Measurements from ENCODE around the gene ZGRF1.

ZGRF1 gene

GRCh38 chr4:112652216-112652615 is 15.5 kb upstream of the ZGRF1 start:
- no peak for TF ChIP-seq CTCF (IDR thresholded peaks at IDR 0.05; ENCODE audit: low read depth, low read length)
- H3K36me3 ChIP-seq, result peaks cover 69% of the 10 kb centered on the region
- H3K9me3 ChIP-seq (ENCODE audit: severe bottlenecking), result no peaks in the 10 kb centered on the region
- no peak for DNase-seq
- H3K27ac ChIP-seq, result no peak overlapping the region
- no peak overlapping the region for H3K4me3 ChIP-seq (ENCODE audit: low read depth, low read length)
- no peaks in the 10 kb centered on the region for H3K27me3 ChIP-seq (ENCODE audit: insufficient read depth, low read depth, severe bottlenecking)

GRCh38 chr4:112651641-112652040 is 14.9 kb upstream of the ZGRF1 start:
- H3K9me3 ChIP-seq (ENCODE audit: severe bottlenecking), result no peaks in the 10 kb centered on the region
- H3K36me3 ChIP-seq, result peaks cover 73% of the 10 kb centered on the region
- no peak overlapping the region for H3K27ac ChIP-seq
- TF ChIP-seq CTCF (IDR thresholded peaks at IDR 0.05; ENCODE audit: low read depth, low read length), result no peak
- no peaks in the 10 kb centered on the region for H3K27me3 ChIP-seq (ENCODE audit: insufficient read depth, low read depth, severe bottlenecking)
- H3K4me3 ChIP-seq (ENCODE audit: low read depth, low read length), result no peak overlapping the region
- no peak for DNase-seq

DNA sequence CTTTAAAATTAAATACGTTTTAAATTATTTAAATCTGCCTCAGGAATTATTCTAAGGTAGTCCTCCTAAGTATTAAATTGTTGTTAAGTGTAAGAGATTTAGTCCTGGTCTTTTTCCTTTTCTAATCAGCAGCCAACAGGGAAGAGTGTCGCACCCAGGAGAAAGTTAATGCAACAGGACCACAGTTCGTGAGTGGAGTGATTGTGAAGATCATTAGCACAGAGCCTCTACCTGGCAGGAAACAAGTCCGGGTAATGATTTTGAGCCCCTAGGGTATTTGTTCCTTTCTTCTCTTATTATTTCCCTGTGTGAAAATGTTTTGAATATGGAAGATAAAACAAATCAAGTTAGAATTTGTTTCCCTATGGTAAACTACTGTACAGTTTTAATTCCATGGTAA is 13.6 kb upstream of the ZGRF1 start:
- no peak for DNase-seq
- Histone ChIP-seq H3K27me3 (ENCODE audit: insufficient read depth, low read depth, severe bottlenecking) (no peaks in the 10 kb centered on the region), H3K9me3 (ENCODE audit: severe bottlenecking) (no peaks in the 10 kb centered on the region), H3K27ac (no peak overlapping the region), H3K36me3 (peaks cover 71% of the 10 kb centered on the region), H3K4me3 (ENCODE audit: low read depth, low read length) (no peak overlapping the region)
- no peak for TF ChIP-seq CTCF (IDR thresholded peaks at IDR 0.05; ENCODE audit: low read depth, low read length)

DNA sequence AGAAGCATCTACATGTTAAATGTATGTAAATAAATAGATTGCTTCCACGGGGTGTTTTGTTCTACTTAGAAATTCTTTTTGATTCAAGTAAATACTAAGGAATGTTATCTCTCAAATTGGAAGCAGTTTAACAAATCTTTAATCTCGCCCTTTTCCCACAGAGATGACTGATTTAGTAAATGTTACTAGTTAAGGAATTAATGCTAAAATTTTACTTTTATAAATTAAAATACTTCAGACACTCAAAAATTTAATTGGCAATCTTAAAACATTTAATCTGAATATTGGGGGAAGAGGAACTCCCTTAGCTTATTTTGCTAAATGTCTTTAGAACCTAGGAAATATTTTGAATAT is 12.3 kb upstream of the ZGRF1 start:
- Histone ChIP-seq H3K4me3 (ENCODE audit: low read depth, low read length) (no peak overlapping the region), H3K9me3 (ENCODE audit: severe bottlenecking) (no peaks in the 10 kb centered on the region), H3K27ac (no peak overlapping the region), H3K36me3 (peaks cover 68% of the 10 kb centered on the region), H3K27me3 (ENCODE audit: insufficient read depth, low read depth, severe bottlenecking) (no peaks in the 10 kb centered on the region)
- no peak for DNase-seq
- no peak for TF ChIP-seq CTCF (IDR thresholded peaks at IDR 0.05; ENCODE audit: low read depth, low read length)

GRCh38 chr4:112648263-112649054 is 11.8 kb upstream of the ZGRF1 start:
- TF ChIP-seq CTCF (IDR thresholded peaks at IDR 0.05; ENCODE audit: low read depth, low read length), result no peak
- DNase-seq, result no peak
- Histone ChIP-seq H3K36me3 (peaks cover 62% of the 10 kb centered on the region), H3K27me3 (ENCODE audit: insufficient read depth, low read depth, severe bottlenecking) (no peaks in the 10 kb centered on the region), H3K4me3 (ENCODE audit: low read depth, low read length) (no peak overlapping the region), H3K9me3 (ENCODE audit: severe bottlenecking) (no peaks in the 10 kb centered on the region), H3K27ac (no peak overlapping the region)

- no peak for TF ChIP-seq CTCF (IDR thresholded peaks at IDR 0.05; ENCODE audit: low read depth, low read length)
- no peak for DNase-seq
- no peak overlapping the region for H3K4me3 ChIP-seq (ENCODE audit: low read depth, low read length)
- no peak overlapping the region for H3K27ac ChIP-seq
- peaks cover 56% of the 10 kb centered on the region for H3K36me3 ChIP-seq
- H3K27me3 ChIP-seq (ENCODE audit: insufficient read depth, low read depth, severe bottlenecking), result no peaks in the 10 kb centered on the region
- H3K9me3 ChIP-seq (ENCODE audit: severe bottlenecking), result no peaks in the 10 kb centered on the region
Measured at GRCh38 chr4:112647785-112648184, 11.1 kb upstream of the ZGRF1 start.
